ENCODE results near the gene IKZF4. TPM values are rescaled to one million over a fixed set of nuclear protein-coding genes. Genes with fewer than 3 reads are reported as not detected.

Gene IKZF4
- total RNA-seq, 1 experiment from 2014 or later: 8.5 TPM

- no peak for TF ChIP-seq POLR2AphosphoS5 (IDR thresholded peaks at IDR 0.05; ENCODE audit: low read depth, low read length)
- TF ChIP-seq SRF (IDR thresholded peaks at IDR 0.05; ENCODE audit: low read depth): no peak
- no peak for TF ChIP-seq YY1 (IDR thresholded peaks at IDR 0.05; ENCODE audit: extremely low read depth, insufficient replicate concordance, low read depth, low read length)
Observed at GRCh38 chr12:56034586-56035332, 13.9 kb downstream of the IKZF4 start (continued).

DNA sequence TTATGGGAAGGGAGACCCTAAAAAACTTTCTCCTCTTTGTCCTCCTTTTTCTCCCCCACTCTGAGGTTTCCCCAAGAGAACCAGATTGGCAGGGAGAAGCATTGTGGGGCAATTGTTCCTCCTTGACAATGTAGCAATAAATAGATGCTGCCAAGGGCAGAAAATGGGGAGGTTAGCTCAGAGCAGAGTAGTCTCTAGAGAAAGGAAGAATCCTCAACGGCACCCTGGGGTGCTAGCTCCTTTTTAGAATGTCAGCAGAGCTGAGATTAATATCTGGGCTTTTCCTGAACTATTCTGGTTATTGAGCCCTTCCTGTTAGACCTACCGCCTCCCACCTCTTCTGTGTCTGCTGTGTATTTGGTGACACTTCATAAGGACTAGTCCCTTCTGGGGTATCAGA is 16.3 kb downstream of the IKZF4 start:
- Histone ChIP-seq H4K20me1 (ENCODE audit: insufficient read depth) (no peaks in the 10 kb centered on the region), H3K4me2 (ENCODE audit: low read length) (no peak overlapping the region), H3K79me2 (ENCODE audit: insufficient read depth, low read length) (peaks cover 4% of the 10 kb centered on the region), H3K36me3 (ENCODE audit: control insufficient read depth in 1 of 2, insufficient read depth in 2 of 2, low read length in 2 of 2) (no peaks in the 10 kb centered on the region; a peak in 1 of 4 replicates), H3K27me3 (ENCODE audit: insufficient read depth, low read length) (no peaks in the 10 kb centered on the region), H3K9ac (ENCODE audit: low read length) (no peak overlapping the region), H3K4me3 (replicated peaks in 1 of 2; ENCODE audit: low read depth in 1 of 2, low read length in 2 of 2) (no peak overlapping the region), H3K9me3 (ENCODE audit: control insufficient read depth in 1 of 2, insufficient read depth in 1 of 2, low read depth in 1 of 2, low read length in 2 of 2) (no peaks in the 10 kb centered on the region), H3K9me2 (ENCODE audit: insufficient read depth) (no peaks in the 10 kb centered on the region), H2AFZ (ENCODE audit: low read depth, low read length, poor library complexity, severe bottlenecking) (no peak overlapping the region), H3K4me1 (ENCODE audit: control insufficient read depth in 1 of 2, insufficient read depth in 2 of 2, low read length in 2 of 2) (peaks cover 9 to 14% of the 10 kb centered on the region in 2 experiments), H3K27ac (ENCODE audit: low read depth, low read length) (no peak overlapping the region)
- intact Hi-C loops (cut with micrococcal nuclease): no loop called here
- POLR2A ChIA-PET: no interaction called here
- TF ChIP-seq POLR2AphosphoS5 (IDR thresholded peaks at IDR 0.05; ENCODE audit: low read depth, low read length): no peak
- TF ChIP-seq SIN3A (IDR thresholded peaks at IDR 0.05; ENCODE audit: low read depth): no peak
- TF ChIP-seq JUND (IDR thresholded peaks at IDR 0.05): no peak
- TF ChIP-seq REST (IDR thresholded peaks at IDR 0.05; ENCODE audit: low read depth): no peak
- no peak for TF ChIP-seq EGR1 (IDR thresholded peaks at IDR 0.05; ENCODE audit: low read depth)
- TF ChIP-seq SRF (IDR thresholded peaks at IDR 0.05; ENCODE audit: low read depth): no peak
- TF ChIP-seq FOSL1 (IDR thresholded peaks at IDR 0.05; ENCODE audit: low read depth): no peak
- TF ChIP-seq, protein P1, sequence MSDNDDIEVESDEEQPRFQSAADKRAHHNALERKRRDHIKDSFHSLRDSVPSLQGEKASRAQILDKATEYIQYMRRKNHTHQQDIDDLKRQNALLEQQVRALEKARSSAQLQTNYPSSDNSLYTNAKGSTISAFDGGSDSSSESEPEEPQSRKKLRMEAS (IDR thresholded peaks at IDR 0.05): no peak
- TF ChIP-seq, protein P2, sequence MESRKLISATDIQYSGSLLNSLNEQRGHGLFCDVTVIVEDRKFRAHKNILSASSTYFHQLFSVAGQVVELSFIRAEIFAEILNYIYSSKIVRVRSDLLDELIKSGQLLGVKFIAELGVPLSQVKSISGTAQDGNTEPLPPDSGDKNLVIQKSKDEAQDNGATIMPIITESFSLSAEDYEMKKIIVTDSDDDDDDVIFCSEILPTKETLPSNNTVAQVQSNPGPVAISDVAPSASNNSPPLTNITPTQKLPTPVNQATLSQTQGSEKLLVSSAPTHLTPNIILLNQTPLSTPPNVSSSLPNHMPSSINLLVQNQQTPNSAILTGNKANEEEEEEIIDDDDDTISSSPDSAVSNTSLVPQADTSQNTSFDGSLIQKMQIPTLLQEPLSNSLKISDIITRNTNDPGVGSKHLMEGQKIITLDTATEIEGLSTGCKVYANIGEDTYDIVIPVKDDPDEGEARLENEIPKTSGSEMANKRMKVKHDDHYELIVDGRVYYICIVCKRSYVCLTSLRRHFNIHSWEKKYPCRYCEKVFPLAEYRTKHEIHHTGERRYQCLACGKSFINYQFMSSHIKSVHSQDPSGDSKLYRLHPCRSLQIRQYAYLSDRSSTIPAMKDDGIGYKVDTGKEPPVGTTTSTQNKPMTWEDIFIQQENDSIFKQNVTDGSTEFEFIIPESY (IDR thresholded peaks at IDR 0.05; ENCODE audit: extremely low read depth, insufficient replicate concordance, low read length): no peak
- CTCF ChIA-PET: interaction anchor here (0.9 to 2.2 kb wide), 2 partner anchors 8 to 298 kb away, joined by 3 to 7 read pairs; no protein-coding TSS in a partner anchor
- RAD21 ChIA-PET (ENCODE audit: low non-redundant PET in 1 of 2, low total read pairs in 2 of 2, uncharacterized antibody in 2 of 2, unreplicated experiment in 2 of 2): no interaction called here
- no TSS peak for BruUV-seq (replicated peaks)
- DNase-seq (ENCODE audit: low read depth, low spot score) (no peak), ATAC-seq (no peak)

Measured in HCT116 (cell line).